Measurements from ENCODE around the gene SWT1.
A peak's percentile ranks its signal among the peaks of the same experiment; 100 is the strongest.

SWT1 gene

GRCh38 chr1:185324118-185324517, 167.2 kb downstream of the SWT1 start:
- DNase-seq, result no peak

GRCh38 chr1:185325413-185325812, 168.4 kb downstream of the SWT1 start:
- DNase-seq, result peak; percentile 65

GRCh38 chr1:185328255-185328654, 171.3 kb downstream of the SWT1 start:
- no peak for DNase-seq

- DNase-seq, result peak; percentile 43
Measured at GRCh38 chr1:185334182-185334581, 177.2 kb downstream of the SWT1 start.

GRCh38 chr1:185337246-185337645, 180.3 kb downstream of the SWT1 start:
- no peak for DNase-seq

- peak; percentile 72 for DNase-seq
Measured at GRCh38 chr1:185338719-185339622, 182.0 kb downstream of the SWT1 start.

- no peak for DNase-seq
Measured at GRCh38 chr1:185341196-185341781, 184.3 kb downstream of the SWT1 start.

Data from hematopoietic multipotent progenitor cell treated with erythropoietin and hydrocortisone succinate and interleukin-3 and kit ligand, for 6 days (in vitro differentiated cells).